H4 (cell line): Measurements from ENCODE around the gene BRAT1. TPM values are rescaled to one million over a fixed set of nuclear protein-coding genes. Genes with fewer than 3 reads are reported as not detected.

ENCODE experiments used
- DNase-seq: peaks from one replicate; pipeline ENCODE4 v3.0.0-alpha.2; 2015; ENCODE audit warnings: low spot score
- total RNA-seq: library from RNA; depleted of rRNA; stranded (reverse); fragments of >200 nt; shearing (Covaris generic); gene quantifications from 2 replicates; pipeline ENCODE4 v1.2.3, GENCODE V29; 2014

BRAT1 gene
- total RNA-seq, 1 experiment from 2014 or later: 31.7 TPM

DNA sequence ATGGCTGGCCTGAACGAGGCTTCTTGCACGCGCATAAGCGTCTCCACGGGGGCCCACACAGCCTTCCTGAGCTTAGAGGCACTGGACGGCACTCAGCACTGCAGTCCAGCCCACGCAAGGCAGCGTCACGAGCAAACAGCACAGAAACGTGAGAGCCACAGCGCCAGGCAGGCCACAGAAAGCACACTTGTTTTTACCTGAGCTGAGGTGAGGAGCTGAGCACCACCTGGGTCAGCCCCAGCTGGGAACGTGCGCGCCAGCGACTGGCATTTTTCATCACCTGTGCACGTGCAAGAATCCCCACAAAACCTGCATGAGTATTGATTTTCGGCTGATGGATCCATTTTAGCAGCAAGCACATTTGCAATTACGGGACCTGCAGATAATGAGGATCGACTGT is 30.1 kb upstream of the BRAT1 start:
- DNase-seq: no peak

DNA sequence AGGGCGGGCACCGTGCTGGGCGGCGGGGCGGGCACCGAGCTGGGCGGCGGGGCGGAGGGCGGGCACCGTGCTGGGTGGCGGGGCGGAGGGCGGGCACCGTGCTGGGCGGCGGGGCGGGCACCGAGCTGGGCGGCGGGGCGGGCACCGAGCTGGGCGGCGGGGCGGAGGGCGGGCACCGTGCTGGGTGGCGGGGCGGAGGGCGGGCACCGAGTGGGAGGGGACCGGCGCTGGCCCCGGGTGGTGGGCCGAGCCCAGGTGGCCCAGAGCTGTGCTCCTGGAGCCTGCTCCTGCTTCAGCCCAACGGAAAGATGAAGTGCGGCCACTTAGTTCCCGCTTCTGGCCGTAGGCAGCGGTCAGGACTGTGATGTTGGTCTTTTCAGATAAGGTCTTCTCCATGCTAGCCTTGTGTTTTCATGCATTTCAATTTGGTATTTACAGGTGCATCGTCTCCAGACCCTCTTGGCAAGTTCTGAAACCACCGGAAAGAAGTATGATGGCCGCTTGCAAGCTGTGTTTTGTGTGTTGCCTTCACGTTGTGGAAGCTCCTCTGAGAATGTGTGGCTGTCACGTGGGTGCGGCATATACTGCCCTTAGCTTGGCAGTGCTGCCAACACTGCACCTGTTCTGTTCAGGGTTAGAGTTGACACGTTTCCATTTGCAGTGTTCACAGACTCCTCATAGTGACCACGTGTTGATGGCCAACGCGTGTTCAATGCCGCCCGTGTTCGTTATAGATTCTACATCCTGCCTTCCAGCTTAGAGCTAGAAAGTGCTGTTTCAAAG is 28.7 kb upstream of the BRAT1 start:
- DNase-seq: no peak

DNA sequence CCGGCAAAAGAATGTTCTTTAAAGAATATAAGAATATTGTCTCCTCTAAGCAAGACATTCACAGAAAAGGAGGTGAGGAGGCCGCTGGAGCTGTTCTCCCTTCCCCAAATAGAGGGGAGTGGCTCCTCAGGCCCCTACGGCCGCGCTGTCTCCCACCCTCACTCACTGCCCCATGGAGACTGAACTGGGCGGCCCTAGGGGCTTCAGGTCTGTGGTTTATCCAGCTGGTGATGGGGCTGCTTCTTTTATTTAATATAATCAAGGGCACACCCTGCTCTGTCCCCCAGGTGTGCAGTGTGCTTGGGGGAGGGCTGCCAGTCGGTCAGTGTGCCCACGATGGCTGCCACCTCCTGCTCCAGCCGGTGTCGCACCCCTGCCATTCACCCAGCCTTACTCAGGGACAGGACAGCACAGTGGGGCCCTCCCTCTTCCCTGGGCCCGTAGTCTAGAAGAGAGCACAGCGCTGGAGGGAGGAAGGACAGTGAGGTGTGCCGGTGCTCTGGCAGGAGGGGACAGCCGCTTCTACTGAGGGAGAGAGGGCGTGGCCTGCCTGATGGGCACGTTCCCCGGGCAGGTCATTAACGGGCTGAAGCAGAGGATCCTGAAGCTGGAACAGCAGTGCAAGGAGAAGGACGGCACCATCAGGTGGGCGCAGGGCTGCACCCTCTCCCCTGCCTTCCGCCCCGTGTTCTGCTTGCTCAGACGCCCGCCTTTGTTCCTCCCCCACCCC is 26.8 kb upstream of the BRAT1 start:
- DNase-seq: no peak

DNA sequence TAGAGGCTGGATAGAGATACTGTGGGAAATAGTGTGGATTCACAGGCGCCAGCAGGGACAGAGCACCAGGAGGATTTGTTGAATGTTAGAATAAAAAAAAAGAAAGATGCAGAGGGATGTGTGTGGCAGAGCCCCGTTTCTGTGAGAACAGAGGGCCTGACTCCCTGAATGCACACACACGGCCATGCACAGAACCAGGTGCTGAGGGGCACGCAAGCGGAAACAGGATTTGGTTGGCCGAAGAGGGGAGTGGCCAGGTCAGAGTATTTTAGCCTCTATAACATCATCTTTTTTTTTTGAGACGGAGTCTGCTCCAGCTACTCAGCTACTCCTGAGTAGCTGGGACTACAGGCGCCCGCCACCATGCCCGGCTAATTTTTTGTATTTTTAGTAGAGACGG is 25.3 kb upstream of the BRAT1 start:
- DNase-seq: no peak

DNA sequence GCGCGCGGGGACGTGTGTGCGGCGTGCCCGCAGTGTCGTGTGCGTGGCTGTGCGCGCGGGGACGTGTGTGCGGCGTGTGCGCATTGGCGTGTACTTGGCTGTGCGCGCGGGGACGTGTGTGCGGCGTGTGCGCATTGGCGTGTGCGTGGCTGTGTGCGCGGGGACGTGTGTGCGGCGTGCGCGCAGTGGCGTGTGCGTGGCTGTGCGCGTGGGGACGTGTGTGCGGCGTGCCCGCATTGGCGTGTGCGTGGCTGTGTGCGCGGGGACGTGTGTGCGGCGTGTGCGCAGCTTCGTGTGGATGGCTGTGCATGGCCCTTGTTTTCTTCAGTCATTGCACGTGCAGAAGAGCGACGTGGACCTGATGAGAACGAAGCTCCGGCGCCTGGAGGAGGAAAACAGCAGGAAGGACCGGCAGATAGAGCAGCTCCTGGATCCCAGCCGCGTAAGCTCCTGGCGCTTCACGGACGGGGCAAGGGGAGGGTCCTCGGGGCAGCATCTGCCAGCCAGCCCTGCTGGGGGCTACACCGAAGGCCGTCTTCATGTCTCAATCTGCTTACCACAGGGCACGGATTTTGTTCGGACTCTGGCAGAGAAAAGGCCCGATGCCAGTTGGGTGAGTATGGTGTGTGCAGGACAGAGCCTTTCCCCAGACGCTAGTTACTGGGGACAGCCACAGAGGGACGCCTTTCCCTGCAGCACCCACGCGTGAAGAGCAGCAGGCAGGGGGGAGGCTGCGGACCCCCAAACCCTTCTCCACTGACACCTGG is 22.8 kb upstream of the BRAT1 start:
- DNase-seq: no peak

DNA sequence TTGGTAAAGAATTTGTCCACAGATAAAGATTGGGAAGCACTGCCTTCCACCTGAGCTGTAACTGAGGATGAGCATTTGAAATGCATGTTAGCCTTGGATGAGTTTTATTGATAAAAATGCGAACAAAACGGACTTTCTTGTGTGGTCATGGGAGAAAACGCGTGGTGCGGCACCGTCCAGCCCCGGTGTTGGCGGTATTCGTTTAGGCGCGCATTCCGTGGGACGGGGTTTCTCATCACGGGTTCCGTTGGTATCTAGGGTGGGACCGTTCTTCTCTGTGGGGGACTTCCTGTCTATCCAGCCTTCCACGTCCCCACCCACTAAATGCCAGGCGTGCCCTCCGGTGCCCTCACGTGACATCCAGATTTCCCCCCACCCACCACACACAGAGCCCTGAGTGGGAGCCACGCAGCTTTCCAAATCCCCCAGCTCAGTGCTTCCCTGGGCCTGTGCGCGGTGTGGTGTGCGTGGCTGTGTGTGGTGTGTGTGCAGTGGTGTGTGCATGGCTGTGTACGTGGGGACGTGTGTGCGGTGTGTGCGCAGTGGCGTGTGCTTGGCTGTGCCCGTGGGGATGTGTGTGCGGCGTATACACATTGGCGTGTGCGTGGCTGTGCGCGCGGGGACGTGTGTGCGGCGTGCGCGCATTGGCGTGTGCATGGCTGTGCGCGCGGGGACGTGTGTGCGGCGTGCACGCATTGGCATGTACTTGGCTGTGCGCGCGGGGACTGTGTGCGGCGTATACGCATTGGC is 21.6 kb upstream of the BRAT1 start:
- no peak for DNase-seq

DNA sequence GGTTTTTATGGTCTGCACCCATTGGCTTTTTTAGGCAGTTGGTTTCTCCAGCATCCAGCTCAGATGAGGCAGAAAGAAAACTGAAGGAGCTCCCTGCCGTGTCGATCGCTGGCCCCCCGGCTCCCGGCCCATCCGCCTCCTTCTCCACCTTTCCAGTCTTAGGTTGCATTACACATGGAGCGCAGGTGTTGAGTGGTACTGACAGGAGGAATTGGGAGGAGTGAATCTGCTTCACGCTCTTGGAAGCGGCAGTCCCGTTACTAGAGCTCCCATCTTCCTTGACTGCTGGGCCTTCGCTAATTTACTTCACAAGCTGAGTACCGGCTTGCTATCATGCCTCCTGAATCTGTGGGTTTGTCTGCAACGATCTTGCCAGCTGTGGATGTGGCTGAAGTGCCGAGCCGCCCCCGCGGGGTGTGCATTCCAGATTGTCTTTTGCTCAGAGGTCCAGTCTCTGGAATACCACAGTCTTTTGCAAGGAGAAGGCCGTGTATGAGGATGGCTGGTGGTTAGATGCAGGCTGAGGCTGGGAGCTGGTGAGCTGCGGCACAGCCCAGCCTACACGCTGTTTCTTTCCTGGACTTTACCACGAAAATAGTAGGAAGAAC is 20.5 kb upstream of the BRAT1 start:
- DNase-seq: no peak

DNA sequence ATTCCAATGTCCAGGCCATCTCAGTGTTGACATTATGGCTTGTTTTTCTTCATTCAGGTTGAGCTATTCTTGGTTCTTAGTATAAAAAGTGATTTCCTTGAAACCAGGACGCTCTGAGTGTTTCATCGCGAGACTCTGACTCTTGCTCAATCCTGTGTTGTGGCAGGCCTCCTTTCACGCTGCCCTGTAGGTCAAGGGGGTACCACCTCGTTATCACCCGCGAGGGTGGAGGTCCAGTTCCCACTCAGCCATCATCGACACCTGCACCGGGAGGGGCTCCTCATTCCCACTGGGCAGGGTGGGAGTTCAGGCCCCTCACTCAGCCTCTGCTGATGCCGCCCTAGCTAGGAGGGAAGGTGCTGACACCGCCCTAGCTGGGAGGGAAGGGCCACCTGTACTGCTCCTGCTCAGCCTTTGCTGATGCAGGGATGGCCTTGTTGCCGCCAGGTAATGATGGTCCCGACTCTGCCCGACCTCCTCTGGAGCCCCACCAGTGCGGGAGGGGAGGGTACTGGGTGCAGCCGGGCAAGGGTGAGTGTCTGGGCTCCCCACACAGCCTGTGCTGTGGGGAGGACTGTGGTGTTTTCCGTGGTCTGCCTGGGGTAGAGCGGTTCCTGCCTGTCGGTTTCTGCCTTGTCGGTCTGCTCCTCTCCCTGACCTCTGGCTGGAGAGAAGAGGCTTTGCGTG is 19.9 kb upstream of the BRAT1 start:
- no peak for DNase-seq

DNA sequence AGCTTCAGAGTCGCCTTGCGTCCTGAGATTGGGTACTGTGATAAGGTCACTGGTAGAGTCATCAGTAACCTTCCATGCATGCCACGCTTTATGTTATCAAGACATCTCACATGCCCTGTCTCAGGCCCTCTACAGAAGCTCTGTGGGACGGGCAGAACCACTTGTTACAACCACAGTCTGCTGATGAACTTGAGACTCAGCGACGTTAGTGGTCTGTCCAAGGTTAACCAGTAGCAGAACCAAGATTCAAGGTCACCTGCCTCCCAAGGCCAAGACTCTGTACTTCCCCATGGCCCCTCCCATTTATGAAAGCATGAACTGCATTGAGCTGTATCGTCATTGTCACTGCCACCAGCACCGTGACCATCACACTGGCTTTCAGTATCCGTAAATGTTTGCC is 18.4 kb upstream of the BRAT1 start:
- DNase-seq: no peak

DNA sequence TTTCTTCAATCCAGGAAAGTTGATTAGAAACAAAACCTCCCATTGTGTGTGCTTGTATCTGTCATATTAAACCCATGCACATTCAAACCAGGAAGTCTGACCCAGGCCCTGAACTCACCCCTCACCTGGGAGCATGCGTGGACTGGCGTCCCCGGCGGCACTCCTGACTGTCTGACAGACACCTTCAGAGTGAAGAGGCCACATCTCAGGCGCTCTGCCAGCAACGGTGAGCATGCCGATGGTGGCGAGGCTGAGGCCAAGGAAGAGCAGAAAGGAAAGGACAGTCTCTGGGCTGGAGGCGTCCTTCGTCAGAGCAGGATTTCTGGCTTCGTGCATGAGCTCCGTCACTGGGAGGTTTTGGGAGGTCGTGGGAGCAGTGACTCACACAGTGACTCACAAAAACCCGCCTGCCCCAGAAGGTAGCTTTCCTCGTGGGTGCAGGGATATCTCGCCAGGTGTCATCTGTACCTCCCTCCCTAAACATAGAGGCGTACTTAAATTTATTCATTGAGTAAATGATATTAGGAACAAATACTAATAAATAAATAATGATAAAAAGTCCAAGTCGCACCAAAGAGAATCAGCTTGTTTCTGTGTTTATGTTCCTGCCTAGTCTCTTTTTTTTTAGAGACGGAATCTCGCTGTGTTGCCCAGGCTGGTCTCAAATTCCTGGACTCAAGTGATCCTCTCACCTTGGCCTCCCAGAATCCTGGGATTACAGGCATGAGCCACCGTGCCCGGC is 16.9 kb upstream of the BRAT1 start:
- peak; percentile 61 for DNase-seq

DNA sequence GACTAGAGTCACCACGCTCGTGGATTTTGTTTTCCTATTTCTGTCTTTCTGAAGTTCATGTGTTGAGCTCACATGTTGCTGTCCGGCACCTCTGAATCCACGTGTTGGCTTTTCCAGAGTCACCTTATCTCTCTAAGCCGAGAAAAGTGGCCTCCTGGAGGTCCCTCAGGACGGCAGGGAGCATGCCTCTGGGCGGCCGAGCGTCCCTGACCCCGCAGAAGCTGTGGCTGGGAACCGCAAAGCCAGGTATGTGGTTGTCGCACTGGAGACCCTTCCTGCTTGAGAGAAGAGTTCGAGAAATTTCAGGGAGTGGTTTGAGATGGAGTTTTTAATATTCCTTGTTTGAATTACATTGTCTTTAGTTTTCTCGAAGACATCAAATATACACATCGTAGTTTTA is 16.1 kb upstream of the BRAT1 start:
- DNase-seq: no peak

DNA sequence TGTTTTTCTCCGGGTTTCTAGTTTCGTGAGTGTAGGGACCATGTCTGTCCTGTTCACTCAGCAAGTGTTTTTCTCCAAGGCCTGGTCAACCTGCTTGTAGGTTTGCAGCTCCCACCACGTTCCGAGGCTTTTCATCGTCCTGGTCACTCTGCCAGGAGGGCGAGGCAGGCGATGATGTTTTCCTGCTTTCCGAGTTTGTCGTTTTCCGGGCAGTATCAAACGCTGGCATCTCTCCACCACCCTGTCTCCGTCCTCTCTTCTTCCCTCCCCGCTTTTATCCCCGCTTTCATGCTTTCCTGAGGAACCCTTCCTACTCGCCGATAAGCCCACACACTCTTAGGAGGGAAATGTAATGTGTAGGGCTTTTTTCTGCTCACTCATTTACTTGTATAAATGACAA is 14.7 kb upstream of the BRAT1 start:
- DNase-seq: no peak

DNA sequence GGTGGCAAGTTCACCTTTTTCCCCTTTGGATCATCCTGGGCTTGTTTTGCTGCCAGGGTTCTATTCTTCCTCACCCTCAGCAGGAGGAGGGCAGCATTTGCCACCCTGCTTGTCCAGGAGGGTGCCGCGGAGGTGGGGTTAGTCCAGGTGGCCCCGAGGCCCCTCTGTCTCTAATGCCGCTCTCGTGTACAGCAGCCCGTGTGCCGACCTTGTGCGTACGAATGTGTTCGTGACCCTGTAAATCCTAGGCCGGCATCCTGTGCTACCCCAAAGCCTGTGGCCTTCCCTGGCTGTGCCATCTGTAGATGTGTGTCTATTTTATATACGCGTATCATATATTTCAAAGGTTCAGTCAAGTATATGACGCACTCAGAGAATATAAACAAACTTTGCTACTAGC is 14.1 kb upstream of the BRAT1 start:
- no peak for DNase-seq

DNA sequence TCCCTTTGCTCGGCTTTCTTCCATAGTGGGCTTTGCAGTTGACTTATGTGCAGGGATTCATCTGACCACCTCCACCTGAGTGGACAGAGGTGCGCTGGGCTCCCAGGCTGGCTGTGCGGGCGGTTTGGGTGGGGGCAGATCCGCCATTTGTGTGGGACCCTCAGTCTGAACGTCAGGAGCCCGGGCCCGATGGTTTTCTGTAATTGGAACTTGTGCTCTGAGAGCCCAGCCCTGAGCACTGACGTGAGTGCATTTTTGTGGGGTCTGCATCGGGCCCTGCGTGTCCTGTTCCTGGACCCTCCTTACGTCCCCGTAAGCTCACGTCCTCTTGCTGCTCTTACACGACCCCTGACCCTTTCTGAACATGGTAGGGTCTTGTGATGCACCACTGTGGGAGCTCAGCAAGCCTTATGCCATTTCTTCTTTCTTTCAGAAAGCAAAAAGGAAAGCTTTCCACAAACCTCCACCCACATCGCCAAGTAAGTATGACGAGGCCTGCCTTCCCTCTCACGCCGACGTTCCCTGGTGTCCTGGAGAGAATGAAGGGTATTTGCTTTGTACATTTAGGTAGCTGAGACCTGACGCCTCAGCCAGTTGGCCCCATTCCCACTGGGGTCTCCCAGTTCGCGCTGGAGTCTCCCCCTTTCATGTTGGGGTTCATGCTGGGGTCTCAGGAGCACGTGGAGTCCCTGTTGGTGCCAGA is 13.3 kb upstream of the BRAT1 start:
- DNase-seq: no peak

DNA sequence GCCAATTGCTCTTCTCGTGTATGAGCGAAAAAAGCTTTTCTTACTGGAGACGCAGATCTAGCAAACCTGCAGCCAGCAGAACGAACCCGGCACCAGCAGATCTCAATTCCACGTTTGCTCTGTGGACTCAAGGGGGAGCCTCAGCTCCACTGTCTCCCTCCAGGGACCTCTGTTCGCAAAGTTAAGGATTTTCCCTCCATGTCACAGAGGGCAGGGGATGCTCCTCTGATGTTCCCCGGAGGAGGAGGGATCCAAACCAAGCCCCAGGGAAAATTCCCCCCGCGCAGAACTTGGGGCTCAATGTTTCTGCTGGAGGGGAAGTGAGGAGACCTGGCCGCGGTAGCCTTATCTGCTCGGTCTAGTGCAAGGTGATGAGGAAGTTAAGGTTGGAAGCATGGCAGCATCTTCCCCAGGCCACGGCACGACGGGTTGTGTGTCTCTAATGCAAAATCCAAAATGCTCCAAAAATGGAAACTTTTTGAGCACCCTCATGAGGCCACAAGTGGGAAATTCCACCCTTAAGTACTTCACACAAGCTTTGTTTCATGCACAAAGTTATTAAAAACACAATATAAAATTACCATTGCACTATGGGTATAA is 12.5 kb upstream of the BRAT1 start:
- DNase-seq: no peak

DNA sequence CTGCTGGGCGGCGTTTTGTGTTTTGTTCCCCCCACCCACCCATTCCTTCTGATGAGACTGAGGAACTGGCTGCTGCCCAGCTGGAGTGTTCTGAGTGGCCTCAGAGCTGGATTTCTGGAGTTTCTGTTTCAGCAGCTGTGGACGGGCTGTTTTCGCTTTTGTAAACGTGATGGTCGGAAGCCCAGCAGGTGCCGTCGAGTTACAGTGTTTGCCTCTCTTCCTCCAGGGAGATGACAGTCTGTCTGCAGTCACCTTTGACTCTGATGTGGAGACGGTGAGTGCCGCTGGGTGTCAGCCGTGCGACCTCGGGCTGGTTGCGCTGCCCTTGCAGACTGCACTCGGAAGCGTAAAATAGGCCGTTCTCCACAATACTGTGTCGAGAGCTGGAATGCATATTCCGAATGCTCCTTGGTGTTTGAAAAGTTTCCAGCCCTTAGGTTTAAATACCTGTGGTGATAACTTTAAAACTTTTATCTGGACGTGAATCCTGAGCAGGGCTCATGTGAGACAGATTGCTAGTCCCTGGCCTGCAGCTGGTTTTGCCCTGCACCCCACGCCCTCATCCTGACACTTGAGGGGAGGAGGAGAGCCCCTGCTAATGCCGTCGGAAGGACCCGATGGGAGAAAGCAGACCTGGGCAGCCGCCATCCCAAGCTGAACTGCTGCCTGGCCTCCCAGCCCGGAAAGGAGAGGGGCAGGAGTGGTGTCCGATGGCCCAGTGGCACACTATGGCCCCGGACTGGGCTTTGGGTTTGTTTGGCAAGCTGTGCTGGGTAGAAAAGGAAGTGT is 11.8 kb upstream of the BRAT1 start:
- DNase-seq: no peak

DNA sequence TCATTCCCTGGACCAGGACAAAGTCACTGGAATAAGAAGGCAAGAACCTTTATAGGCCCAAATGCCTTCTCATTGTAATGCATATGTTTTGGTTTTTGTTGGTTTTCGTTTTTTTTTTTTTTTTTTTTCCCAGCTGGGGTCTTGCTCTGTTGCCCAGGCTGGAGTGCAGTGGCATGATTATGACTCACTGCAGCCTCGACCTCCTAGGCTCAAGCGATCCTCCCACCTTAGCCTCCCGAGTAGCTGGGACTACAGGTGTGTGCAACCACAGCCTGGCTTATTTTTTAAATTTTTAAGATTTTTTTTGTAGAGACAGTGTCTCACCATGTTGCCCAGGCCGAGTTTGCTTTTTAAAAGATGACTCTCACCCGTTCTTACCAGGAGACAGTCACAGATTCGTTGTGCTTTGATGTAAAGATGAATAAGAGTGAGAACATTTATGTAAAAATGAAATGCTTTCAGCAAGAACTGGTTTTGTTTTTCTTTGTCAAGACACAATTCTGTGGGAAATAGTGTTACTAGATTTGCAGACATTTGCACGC is 11.1 kb upstream of the BRAT1 start:
- DNase-seq: no peak

DNA sequence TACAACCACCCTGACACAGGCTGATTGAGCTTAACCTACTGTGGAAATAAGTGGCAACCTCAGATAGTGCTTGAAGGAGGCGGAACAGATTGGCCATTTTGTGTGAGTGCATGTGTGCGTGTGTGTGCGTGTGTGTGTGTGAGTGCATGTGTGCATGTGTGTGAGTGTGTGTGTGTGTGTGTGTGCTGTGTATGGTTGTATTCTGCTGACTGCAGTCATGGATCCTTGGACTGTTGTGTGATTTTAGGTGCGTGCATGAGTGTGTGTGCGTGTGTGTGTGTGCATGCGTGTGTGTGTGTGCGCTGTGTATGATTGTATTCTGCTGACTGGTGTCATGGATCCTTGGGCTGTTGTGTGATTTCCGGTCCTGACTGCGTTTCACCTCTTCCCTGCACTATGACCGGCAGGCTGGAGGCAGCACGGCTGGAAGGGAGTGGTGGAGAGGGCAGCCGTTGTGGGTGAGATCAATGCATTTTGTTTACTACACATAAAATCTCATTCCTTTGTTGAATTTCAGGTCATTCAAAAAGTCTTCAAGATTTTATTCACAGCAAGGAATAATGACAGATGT is 9.7 kb upstream of the BRAT1 start:
- peak; percentile 17 for DNase-seq
